Ovary (tissue), 1 donor: ENCODE measurements around the gene REEP3.

Source experiments
- EP300 ChIP-seq: sonication (generic); formaldehyde crosslinking; IDR thresholded peaks from one replicate; pipeline ENCODE4 v1.6.1; 2017; ENCODE audit warnings: antibody characterized with exemption
- POLR2A ChIP-seq: fragments of 450-650 bp; IDR thresholded peaks from one replicate; pipeline ENCODE4 v1.6.1; 2017; ENCODE audit warnings: antibody characterized with exemption, mild to moderate bottlenecking, moderate library complexity

DNA sequence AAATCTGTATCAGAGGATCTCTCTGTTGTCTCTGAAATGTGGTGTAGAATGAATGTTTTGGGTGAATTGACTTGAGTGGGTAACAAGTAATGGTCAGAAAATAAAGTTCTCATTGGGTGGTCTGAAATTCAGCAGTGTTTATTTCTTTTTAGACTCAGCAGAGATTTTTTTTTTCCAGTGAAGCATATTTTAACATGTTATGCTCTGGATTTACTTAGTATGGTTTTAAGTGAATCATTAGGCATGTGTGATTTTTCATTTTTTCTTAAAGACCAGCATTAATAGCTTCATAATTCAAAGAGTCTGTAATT lies 63.5 kb downstream of the REEP3 start:
- no peak for TF ChIP-seq POLR2A
- TF ChIP-seq EP300 = no peak
